ENCODE data around the gene CP. TPM values are rescaled to one million over a fixed set of nuclear protein-coding genes. Genes with fewer than 3 reads are reported as not detected.

Gene CP
- total RNA-seq, 1 donor from 2014 or later = 0.48 TPM

DNA sequence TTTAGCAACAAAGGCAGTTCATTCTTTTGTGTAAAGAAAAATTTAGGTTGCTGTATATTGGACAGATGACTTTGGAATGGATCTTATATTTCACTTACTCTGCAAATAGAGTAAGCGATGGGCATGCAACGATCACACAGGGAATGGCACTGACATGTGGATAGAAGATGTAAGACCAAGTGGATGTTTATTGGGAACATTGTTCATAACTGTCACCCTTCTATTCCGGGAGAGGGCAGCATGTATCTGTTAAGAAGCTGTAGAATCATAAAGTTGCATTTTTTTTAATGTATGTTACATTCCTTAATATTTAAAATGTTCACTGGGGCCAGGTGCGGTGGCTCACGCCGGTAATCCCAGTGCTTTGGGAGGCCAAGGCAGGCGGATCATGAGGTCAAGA is 51.0 kb downstream of the CP start:
- H3K27ac ChIP-seq (ENCODE audit: low read depth, low read length) = no peak overlapping the region
- no peaks in the 10 kb centered on the region for H3K27me3 Mint-ChIP-seq (ENCODE audit: low read depth, unreplicated experiment)
- TF ChIP-seq, protein P1, sequence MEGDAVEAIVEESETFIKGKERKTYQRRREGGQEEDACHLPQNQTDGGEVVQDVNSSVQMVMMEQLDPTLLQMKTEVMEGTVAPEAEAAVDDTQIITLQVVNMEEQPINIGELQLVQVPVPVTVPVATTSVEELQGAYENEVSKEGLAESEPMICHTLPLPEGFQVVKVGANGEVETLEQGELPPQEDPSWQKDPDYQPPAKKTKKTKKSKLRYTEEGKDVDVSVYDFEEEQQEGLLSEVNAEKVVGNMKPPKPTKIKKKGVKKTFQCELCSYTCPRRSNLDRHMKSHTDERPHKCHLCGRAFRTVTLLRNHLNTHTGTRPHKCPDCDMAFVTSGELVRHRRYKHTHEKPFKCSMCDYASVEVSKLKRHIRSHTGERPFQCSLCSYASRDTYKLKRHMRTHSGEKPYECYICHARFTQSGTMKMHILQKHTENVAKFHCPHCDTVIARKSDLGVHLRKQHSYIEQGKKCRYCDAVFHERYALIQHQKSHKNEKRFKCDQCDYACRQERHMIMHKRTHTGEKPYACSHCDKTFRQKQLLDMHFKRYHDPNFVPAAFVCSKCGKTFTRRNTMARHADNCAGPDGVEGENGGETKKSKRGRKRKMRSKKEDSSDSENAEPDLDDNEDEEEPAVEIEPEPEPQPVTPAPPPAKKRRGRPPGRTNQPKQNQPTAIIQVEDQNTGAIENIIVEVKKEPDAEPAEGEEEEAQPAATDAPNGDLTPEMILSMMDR (IDR thresholded peaks at IDR 0.05; ENCODE audit: insufficient read depth, low read depth, low read length) = no peak
- TF ChIP-seq EZH2 (IDR thresholded peaks at IDR 0.05; ENCODE audit: insufficient read depth, low read length) = no peak
- H3K4me3 Mint-ChIP-seq (ENCODE audit: unreplicated experiment) = no peak overlapping the region
- no peak overlapping the region for H3K4me2 ChIP-seq (ENCODE audit: low read length)
- H3K4me1 ChIP-seq (ENCODE audit: insufficient read depth, low read length) = no peaks in the 10 kb centered on the region
- DNase-seq (ENCODE audit: low read depth) (no peak), FAIRE-seq (no peak)
- H3K36me3 Mint-ChIP-seq (ENCODE audit: low read depth, unreplicated experiment) = peaks cover 4% of the 10 kb centered on the region
- no peaks in the 10 kb centered on the region for H4K20me1 ChIP-seq (ENCODE audit: insufficient read depth, low read length)
- H2AFZ ChIP-seq (ENCODE audit: low read depth, low read length) = no peak overlapping the region
- no peaks in the 10 kb centered on the region for H3K27me3 ChIP-seq (ENCODE audit: insufficient read depth, low read length)
- no peaks in the 10 kb centered on the region for H3K9me3 ChIP-seq (ENCODE audit: insufficient read depth, low read depth, low read length)
- H3K4me3 ChIP-seq (ENCODE audit: insufficient read depth, low read depth, low read length) = no peak overlapping the region
- peaks cover 5% of the 10 kb centered on the region for H3K4me1 Mint-ChIP-seq (ENCODE audit: low read depth, unreplicated experiment)
- no peak overlapping the region for H3K27ac Mint-ChIP-seq (ENCODE audit: unreplicated experiment)
- peaks cover 13% of the 10 kb centered on the region for H3K36me3 ChIP-seq (ENCODE audit: insufficient read depth, low read length)
- H3K79me2 ChIP-seq (ENCODE audit: insufficient read depth, low read length) = no peaks in the 10 kb centered on the region
- no peaks in the 10 kb centered on the region for H3K9me3 Mint-ChIP-seq (ENCODE audit: unreplicated experiment)
- H3K9ac ChIP-seq (ENCODE audit: low read length) = no peak overlapping the region

DNA sequence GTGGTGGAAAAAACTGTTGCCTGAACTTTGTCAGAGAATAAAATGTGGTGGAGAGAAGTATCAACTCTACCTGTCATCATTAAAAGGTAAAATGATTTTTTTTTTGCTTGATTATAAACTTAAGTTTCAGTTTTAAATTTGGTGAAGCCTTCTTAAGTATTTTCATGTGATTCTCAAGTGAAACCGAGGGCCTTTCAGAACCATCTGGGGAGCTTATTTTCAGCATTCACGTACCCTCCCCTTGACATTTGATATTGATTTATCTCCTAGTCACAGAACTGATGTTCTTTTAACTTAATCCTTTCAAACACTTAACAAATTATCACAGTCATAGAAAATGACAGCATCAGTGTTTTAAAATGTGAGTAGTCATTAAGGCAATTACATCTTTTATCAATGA is 53.7 kb downstream of the CP start:
- no peaks in the 10 kb centered on the region for H3K9me3 Mint-ChIP-seq (ENCODE audit: unreplicated experiment)
- FAIRE-seq = no peak
- H3K79me2 ChIP-seq (ENCODE audit: insufficient read depth, low read length) = no peaks in the 10 kb centered on the region

DNA sequence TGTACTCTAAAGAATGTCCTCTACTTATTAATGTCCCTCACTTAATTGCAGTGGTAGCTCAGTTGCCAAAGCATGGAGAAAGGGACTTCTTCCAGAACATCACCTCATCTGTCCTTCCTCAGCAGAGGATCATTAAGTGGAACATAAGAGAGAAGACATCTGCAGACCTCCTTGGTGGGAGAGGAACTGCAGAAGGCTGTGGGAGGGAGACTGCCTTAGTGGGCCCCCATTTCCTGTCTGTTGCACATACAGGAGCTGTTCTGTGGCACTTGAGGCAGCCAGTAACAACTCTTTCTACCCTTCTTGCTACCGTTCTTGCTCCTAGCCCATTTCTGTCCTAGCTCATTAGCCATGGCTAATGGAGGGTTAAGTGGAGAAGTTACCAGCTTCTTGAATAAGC is 58.6 kb downstream of the CP start:
- Histone ChIP-seq H3K27ac (ENCODE audit: low read depth, low read length) (no peak overlapping the region), H3K9ac (ENCODE audit: low read length) (no peak overlapping the region), H3K9me3 (ENCODE audit: insufficient read depth, low read depth, low read length) (no peaks in the 10 kb centered on the region), H3K4me1 (ENCODE audit: insufficient read depth, low read length) (no peaks in the 10 kb centered on the region), H3K4me2 (ENCODE audit: low read length) (no peak overlapping the region), H3K79me2 (ENCODE audit: insufficient read depth, low read length) (no peaks in the 10 kb centered on the region), H3K36me3 (ENCODE audit: insufficient read depth, low read length) (peaks cover 9% of the 10 kb centered on the region), H3K4me3 (ENCODE audit: insufficient read depth, low read depth, low read length) (no peak overlapping the region), H4K20me1 (ENCODE audit: insufficient read depth, low read length) (no peaks in the 10 kb centered on the region), H3K27me3 (ENCODE audit: insufficient read depth, low read length) (no peaks in the 10 kb centered on the region), H2AFZ (ENCODE audit: low read depth, low read length) (no peak overlapping the region)
- no peak overlapping the region for H3K27ac Mint-ChIP-seq (ENCODE audit: unreplicated experiment)
- TF ChIP-seq EZH2 (IDR thresholded peaks at IDR 0.05; ENCODE audit: insufficient read depth, low read length) = no peak
- TF ChIP-seq, protein P1 (IDR thresholded peaks at IDR 0.05; ENCODE audit: insufficient read depth, low read depth, low read length) = no peak
- DNase-seq (ENCODE audit: low read depth) (no peak), FAIRE-seq (no peak)
- no peaks in the 10 kb centered on the region for H3K27me3 Mint-ChIP-seq (ENCODE audit: low read depth, unreplicated experiment)
- H3K9me3 Mint-ChIP-seq (ENCODE audit: unreplicated experiment) = no peaks in the 10 kb centered on the region
- peaks cover 12% of the 10 kb centered on the region for H3K36me3 Mint-ChIP-seq (ENCODE audit: low read depth, unreplicated experiment)
- no peak overlapping the region for H3K4me3 Mint-ChIP-seq (ENCODE audit: unreplicated experiment)
- H3K4me1 Mint-ChIP-seq (ENCODE audit: low read depth, unreplicated experiment) = no peaks in the 10 kb centered on the region

More for the DNA sequence above, 53.7 kb downstream of the CP start:
- no peaks in the 10 kb centered on the region for H3K27me3 ChIP-seq (ENCODE audit: insufficient read depth, low read length)
- no peak for DNase-seq (ENCODE audit: low read depth)
- no peak overlapping the region for H3K27ac ChIP-seq (ENCODE audit: low read depth, low read length)
- peaks cover 13% of the 10 kb centered on the region for H3K36me3 ChIP-seq (ENCODE audit: insufficient read depth, low read length)
- no peak overlapping the region for H3K9ac ChIP-seq (ENCODE audit: low read length)
- H3K4me1 ChIP-seq (ENCODE audit: insufficient read depth, low read length) = no peaks in the 10 kb centered on the region
- no peak overlapping the region for H3K4me2 ChIP-seq (ENCODE audit: low read length)
- no peaks in the 10 kb centered on the region for H3K9me3 ChIP-seq (ENCODE audit: insufficient read depth, low read depth, low read length)
- H3K4me1 Mint-ChIP-seq (ENCODE audit: low read depth, unreplicated experiment) = no peaks in the 10 kb centered on the region
- H3K4me3 ChIP-seq (ENCODE audit: insufficient read depth, low read depth, low read length) = no peak overlapping the region
- H3K4me3 Mint-ChIP-seq (ENCODE audit: unreplicated experiment) = no peak overlapping the region
- TF ChIP-seq EZH2 (IDR thresholded peaks at IDR 0.05; ENCODE audit: insufficient read depth, low read length) = no peak
- TF ChIP-seq, protein P1 (IDR thresholded peaks at IDR 0.05; ENCODE audit: insufficient read depth, low read depth, low read length) = no peak
- no peaks in the 10 kb centered on the region for H3K27me3 Mint-ChIP-seq (ENCODE audit: low read depth, unreplicated experiment)
- H2AFZ ChIP-seq (ENCODE audit: low read depth, low read length) = no peak overlapping the region
- H3K27ac Mint-ChIP-seq (ENCODE audit: unreplicated experiment) = no peak overlapping the region
- no peaks in the 10 kb centered on the region for H4K20me1 ChIP-seq (ENCODE audit: insufficient read depth, low read length)
- peaks cover 12% of the 10 kb centered on the region for H3K36me3 Mint-ChIP-seq (ENCODE audit: low read depth, unreplicated experiment)

Measured in astrocyte (in vitro differentiated cells and primary cell).